Activated T-cell treated with anti-CD3 and anti-CD28 coated beads, Interleukin-2, amount 50 U/mL, for 72 hours (primary cell): Measurements from ENCODE around the gene GLT1D1. TPM values are rescaled to one million over a fixed set of nuclear protein-coding genes. Genes with fewer than 3 reads are reported as not detected.

ENCODE experiments used
- ATAC-seq, 2 donors: fragments of 150-1000 bp; cut with Tn5 transposase; replicated peaks in 1 of 2; 2 replicates each; pipeline ENCODE4 v1.10.0; 2021; ENCODE audit warnings: moderate library complexity in 2 of 2, mild to moderate bottlenecking in 1 of 2
- DNase-seq, 2 donors: peaks; one replicate each; pipeline ENCODE4 v3.0.0; 2021 to 2022; ENCODE audit warnings: mixed read lengths in 1 of 2
- H3K27ac Mint-ChIP-seq: one replicate; pipeline ENCODE4 v1.8.0; 2022; ENCODE audit warnings: mild to moderate bottlenecking, moderate library complexity, mixed read lengths
- H3K27me3 Mint-ChIP-seq: one replicate; pipeline ENCODE4 v1.8.0; 2022; ENCODE audit warnings: low read depth, mixed read lengths
- H3K36me3 Mint-ChIP-seq, 2 donors: one replicate each; pipeline ENCODE4 v1.8.0; 2022; ENCODE audit warnings: mixed read lengths in 2 of 2, mild to moderate bottlenecking in 1 of 2; ENCODE audit not compliant: insufficient read depth in 2 of 2
- H3K4me1 Mint-ChIP-seq: one replicate; pipeline ENCODE4 v1.8.0; 2022; ENCODE audit warnings: low read depth, mixed read lengths
- H3K4me3 Mint-ChIP-seq, 2 donors: one replicate each; pipeline ENCODE4 v1.8.0; 2022; ENCODE audit warnings: mild to moderate bottlenecking in 2 of 2, mixed read lengths in 2 of 2, moderate library complexity in 2 of 2
- H3K9me3 Mint-ChIP-seq, 2 donors: one replicate each; pipeline ENCODE4 v1.8.0; 2022; ENCODE audit warnings: mixed read lengths in 2 of 2
- total RNA-seq, 2 donors: library from RNA; stranded (reverse); gene quantifications; one replicate each; pipeline ENCODE4 v1.2.3, GENCODE V29; 2022

GLT1D1 gene
- total RNA-seq, 2 donors from 2014 or later: 0.41 TPM; not detected in 1

GRCh38 chr12:128815779-128816642, 37.3 kb upstream of the GLT1D1 start:
- peaks cover 71% of the 10 kb centered on the region for H3K4me1 Mint-ChIP-seq
- H3K27me3 Mint-ChIP-seq: no peaks in the 10 kb centered on the region
- peaks cover 10 to 15% of the 10 kb centered on the region in 2 donors for H3K36me3 Mint-ChIP-seq
- DNase-seq (no peak), ATAC-seq (no peak)
- no peak overlapping the region for H3K27ac Mint-ChIP-seq
- no peaks in the 10 kb centered on the region for H3K9me3 Mint-ChIP-seq
- H3K4me3 Mint-ChIP-seq: no peak overlapping the region

DNA sequence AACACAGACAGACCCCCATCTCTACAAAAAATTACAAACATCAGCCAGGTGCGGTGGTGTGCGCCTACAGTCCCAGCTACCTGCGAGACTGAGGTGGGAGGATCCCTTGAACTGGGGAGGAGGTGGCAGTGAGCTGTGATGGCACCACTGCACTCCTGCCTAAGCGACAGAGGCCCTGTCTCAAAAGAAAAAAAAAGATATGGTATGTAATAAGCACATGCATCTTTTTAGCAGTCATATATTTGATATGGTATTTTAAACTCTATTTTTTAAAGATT, 36.7 kb upstream of the GLT1D1 start:
- Mint-ChIP-seq H3K4me1 (peaks cover 71% of the 10 kb centered on the region), H3K36me3 (peaks cover 10 to 15% of the 10 kb centered on the region in 2 donors)
- DNase-seq: no peak

GRCh38 chr12:128817111-128818015, 35.9 kb upstream of the GLT1D1 start:
- peak overlapping the region; percentile 56 for H3K27ac Mint-ChIP-seq
- DNase-seq (no peak), ATAC-seq (peak; percentile 46 to 55)
- H3K27me3 Mint-ChIP-seq: no peaks in the 10 kb centered on the region
- H3K4me3 Mint-ChIP-seq: peak overlapping the region; percentile 9 to 54
- H3K9me3 Mint-ChIP-seq: no peaks in the 10 kb centered on the region
- H3K4me1 Mint-ChIP-seq: peaks cover 70% of the 10 kb centered on the region
- peaks cover 10 to 18% of the 10 kb centered on the region in 2 donors for H3K36me3 Mint-ChIP-seq

More for the DNA sequence above, 36.7 kb upstream of the GLT1D1 start:
- H3K27ac Mint-ChIP-seq: no peak overlapping the region
- H3K4me3 Mint-ChIP-seq: no peak overlapping the region
- no peaks in the 10 kb centered on the region for H3K9me3 Mint-ChIP-seq
- ATAC-seq: no peak
- H3K27me3 Mint-ChIP-seq: no peaks in the 10 kb centered on the region

- Mint-ChIP-seq H3K27ac (peak overlapping the region; percentile 52), H3K27me3 (no peaks in the 10 kb centered on the region), H3K36me3 (peaks cover 9 to 14% of the 10 kb centered on the region in 2 donors), H3K4me1 (peaks cover 61% of the 10 kb centered on the region), H3K4me3 (peak overlapping the region; percentile 48 to 54), H3K9me3 (no peaks in the 10 kb centered on the region)
- ATAC-seq (no peak), DNase-seq (no peak)
Measured at GRCh38 chr12:128818065-128819022, 34.9 kb upstream of the GLT1D1 start.

DNA sequence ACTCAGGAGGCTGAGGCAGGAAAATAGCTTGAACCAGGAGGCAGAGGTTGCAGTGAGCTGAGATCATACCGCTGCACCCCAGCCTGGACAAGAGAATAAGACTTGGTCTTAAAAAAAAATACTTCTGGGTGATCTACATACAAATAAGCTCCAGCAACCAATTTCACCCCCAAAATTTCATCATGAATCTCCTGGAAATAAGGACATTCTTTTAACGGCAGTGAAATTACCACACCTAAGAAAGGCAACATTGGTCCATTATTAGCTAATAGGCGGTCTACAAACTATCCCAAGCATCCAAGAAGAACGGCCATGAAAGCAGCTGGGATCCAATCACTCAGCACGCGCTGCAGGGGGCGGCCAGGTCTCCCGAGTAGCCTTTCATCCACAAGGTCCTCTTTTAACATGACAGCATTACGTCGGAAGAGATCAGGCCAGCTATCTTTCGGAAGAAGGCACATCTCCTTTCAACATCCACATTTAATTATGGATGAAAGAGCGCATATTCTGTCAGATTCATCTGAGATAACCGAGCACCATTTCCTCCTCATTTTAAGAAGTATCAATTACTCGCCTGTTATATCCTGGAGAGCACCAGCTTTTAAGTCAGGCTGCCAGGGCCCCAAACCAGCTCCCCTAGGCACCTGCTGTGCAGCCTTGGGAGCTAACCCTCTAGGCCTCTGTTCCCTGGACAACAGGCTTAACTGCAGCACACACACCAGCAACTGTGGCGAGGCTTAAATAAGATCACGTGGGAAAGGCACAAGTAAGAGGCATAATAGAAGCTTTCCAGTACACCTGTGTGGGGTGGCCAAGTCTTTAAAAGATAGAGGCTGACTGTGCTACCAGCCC, 33.8 kb upstream of the GLT1D1 start:
- Mint-ChIP-seq H3K4me3 (no peak overlapping the region), H3K4me1 (peaks cover 54% of the 10 kb centered on the region), H3K27me3 (no peaks in the 10 kb centered on the region), H3K9me3 (no peaks in the 10 kb centered on the region), H3K36me3 (peaks cover 4 to 9% of the 10 kb centered on the region in 2 donors), H3K27ac (no peak overlapping the region)
- no peak for ATAC-seq
- no peak for DNase-seq

DNA sequence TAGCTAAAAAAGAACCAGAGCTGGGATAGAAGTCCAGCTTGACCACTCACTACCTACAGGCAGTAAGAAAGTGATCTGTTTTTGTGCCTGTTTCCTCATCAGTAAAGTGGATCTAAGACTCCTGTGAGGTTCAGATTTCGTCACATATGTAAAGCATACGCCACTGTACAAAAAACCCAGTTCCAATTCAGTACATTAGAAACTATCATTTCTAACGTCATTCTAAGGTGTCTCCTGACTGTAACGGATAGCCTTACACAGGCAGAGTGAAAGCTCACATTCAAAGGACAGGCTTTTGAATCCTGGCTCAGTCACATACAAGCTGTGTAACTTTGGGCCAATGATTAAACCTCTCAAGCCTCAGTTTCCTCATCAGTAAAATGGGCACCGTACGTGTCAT, 33.0 kb upstream of the GLT1D1 start:
- no peak for ATAC-seq
- DNase-seq: no peak
- Mint-ChIP-seq H3K4me3 (no peak overlapping the region), H3K9me3 (no peaks in the 10 kb centered on the region), H3K4me1 (peaks cover 61% of the 10 kb centered on the region), H3K27me3 (no peaks in the 10 kb centered on the region), H3K27ac (no peak overlapping the region), H3K36me3 (peaks cover 2 to 3% of the 10 kb centered on the region in 2 donors)

- peak overlapping the region; percentile 32 for H3K27ac Mint-ChIP-seq
- no peak for ATAC-seq
- no peaks in the 10 kb centered on the region for H3K27me3 Mint-ChIP-seq
- H3K36me3 Mint-ChIP-seq: peaks cover 2 to 3% of the 10 kb centered on the region in 2 donors
- H3K9me3 Mint-ChIP-seq: no peaks in the 10 kb centered on the region
- no peak for DNase-seq
- H3K4me1 Mint-ChIP-seq: peaks cover 61% of the 10 kb centered on the region
- H3K4me3 Mint-ChIP-seq: peak overlapping the region; percentile 40 to 80
Measured at GRCh38 chr12:128820723-128821432, 32.4 kb upstream of the GLT1D1 start.

- ATAC-seq (peak; percentile 38 to 50), DNase-seq (peak in 1 of 2 donors; percentile 47)
- Mint-ChIP-seq H3K4me1 (peaks cover 40% of the 10 kb centered on the region), H3K9me3 (peaks cover 0 to 1% of the 10 kb centered on the region in 2 donors), H3K27me3 (no peaks in the 10 kb centered on the region), H3K36me3 (peaks cover 5% of the 10 kb centered on the region in 2 donors), H3K27ac (peak overlapping the region; percentile 60), H3K4me3 (peak overlapping the region; percentile 84 to 87)
Measured at GRCh38 chr12:128823216-128823915, 29.9 kb upstream of the GLT1D1 start.

DNA sequence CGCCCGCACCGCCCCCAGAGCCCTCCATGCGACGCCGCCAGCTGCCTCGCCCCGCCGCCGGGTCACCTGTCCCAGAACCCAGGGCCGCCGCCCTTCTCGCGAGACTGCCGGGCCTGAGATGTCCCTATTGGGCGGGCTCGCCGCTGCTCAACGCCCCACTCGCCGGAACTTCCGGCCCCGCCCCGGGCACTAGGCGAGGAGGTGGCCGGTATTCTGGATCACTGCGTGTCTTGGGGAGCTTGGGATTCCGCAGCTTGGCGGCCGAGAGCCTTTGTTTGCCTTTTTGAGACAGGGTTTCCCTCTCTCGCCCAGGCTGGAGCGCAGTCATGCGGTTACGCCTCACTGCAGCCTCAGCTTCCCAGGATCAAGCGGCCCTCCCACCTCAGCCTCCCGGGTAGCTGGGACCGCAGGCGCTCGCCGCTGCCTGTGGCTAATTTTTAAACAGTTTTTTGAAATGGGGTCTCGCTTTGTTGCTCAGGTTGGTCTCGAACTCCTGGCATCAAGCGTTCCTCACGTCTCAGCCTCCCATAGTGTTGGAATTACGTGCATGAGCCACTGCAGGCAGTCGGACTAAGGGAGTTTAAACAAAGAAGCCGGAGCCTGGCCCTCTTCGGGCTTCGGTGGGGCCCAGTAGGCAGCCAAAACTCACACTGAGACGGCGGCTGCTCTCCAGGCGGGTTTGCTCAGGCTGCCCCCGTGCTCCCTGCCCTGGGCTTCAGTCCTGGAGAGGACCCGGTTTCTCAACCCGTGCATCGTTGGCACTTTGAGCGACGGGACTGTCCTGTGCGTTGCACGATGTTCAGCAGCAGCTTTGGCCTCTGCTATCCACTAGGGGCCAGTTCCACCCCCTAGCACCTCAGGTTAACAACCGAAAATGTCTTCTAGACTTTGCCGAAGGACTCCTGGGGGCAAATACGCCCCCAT, 29.1 kb upstream of the GLT1D1 start, which contains the start of gene SLC15A4:
SLC15A4 (minus strand) TSS at position 43 of the 924 bp plus-strand sequence; CDS start at position 28, 15 bp downstream.
- peaks cover 5% of the 10 kb centered on the region in 2 donors for H3K36me3 Mint-ChIP-seq
- H3K4me1 Mint-ChIP-seq: peaks cover 32% of the 10 kb centered on the region
- peak within 1 kb of the TSS; percentile 68 for H3K27ac Mint-ChIP-seq
- H3K9me3 Mint-ChIP-seq: peaks cover 0 to 1% of the 10 kb centered on the region in 2 donors
- peaks cover 5% of the 10 kb centered on the region for H3K27me3 Mint-ChIP-seq
- ATAC-seq (peak; percentile 96 to 97), DNase-seq (peak; percentile 97)
- H3K4me3 Mint-ChIP-seq: peak within 1 kb of the TSS; percentile 84 to 87

DNA sequence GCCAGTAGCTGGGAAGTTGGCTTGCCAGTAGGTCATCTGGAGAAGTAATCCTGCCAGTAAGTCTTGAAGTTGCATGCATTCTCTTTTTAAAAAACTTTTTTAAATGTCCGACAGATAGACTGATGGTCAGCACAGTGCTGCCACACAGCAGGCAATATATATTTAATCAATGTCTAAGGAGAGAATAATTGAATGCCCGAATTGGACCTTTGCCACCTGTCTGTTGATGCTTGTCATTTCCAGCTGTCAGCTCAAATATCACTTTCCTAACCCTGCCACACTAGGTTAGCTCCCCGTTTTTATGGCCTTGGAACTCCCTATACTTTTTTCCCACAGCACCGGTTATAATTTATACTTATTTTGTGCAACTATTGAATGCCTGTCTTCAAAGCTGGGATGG, 27.4 kb upstream of the GLT1D1 start:
- no peak overlapping the region for H3K27ac Mint-ChIP-seq
- no peak overlapping the region for H3K4me3 Mint-ChIP-seq
- peaks cover 5% of the 10 kb centered on the region in 2 donors for H3K36me3 Mint-ChIP-seq
- H3K9me3 Mint-ChIP-seq: peaks cover 0 to 1% of the 10 kb centered on the region in 2 donors
- no peak for DNase-seq
- ATAC-seq: no peak
- H3K27me3 Mint-ChIP-seq: peaks cover 18% of the 10 kb centered on the region
- H3K4me1 Mint-ChIP-seq: peaks cover 35% of the 10 kb centered on the region
